HTR-8/SVneo (cell line): Measurements from ENCODE around the gene AGBL3.

ENCODE experiments used
- DNase-seq: peaks from one replicate; pipeline ENCODE4 v3.0.0; 2011; ENCODE audit warnings: low spot score, mixed read lengths; ENCODE audit not compliant: insufficient read length
- FAIRE-seq: peaks from 2 replicates; lab custom pipeline; 2011; peaks lifted over from hg19 to GRCh38; lab: Jason Lieb, UNC

AGBL3 gene

DNA sequence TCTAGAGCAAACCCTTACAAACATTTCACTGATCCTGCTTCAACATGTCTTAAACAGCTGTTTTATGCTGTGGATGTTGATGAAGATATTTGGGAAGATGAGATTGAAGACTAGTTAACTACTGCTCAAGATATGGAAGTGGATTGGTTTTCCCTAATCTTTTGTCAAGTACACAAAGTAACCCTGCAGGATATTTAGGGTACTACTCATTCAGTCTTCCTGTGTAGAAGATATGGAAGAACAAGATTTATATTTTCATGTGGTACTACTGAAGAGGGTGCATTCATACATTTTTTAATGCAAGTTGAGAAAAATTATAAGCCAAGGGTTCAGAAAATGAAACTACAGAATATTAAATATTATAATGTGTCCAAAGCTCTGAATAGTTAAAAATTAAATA lies 143.3 kb downstream of the AGBL3 start:
- no peak for FAIRE-seq

DNA sequence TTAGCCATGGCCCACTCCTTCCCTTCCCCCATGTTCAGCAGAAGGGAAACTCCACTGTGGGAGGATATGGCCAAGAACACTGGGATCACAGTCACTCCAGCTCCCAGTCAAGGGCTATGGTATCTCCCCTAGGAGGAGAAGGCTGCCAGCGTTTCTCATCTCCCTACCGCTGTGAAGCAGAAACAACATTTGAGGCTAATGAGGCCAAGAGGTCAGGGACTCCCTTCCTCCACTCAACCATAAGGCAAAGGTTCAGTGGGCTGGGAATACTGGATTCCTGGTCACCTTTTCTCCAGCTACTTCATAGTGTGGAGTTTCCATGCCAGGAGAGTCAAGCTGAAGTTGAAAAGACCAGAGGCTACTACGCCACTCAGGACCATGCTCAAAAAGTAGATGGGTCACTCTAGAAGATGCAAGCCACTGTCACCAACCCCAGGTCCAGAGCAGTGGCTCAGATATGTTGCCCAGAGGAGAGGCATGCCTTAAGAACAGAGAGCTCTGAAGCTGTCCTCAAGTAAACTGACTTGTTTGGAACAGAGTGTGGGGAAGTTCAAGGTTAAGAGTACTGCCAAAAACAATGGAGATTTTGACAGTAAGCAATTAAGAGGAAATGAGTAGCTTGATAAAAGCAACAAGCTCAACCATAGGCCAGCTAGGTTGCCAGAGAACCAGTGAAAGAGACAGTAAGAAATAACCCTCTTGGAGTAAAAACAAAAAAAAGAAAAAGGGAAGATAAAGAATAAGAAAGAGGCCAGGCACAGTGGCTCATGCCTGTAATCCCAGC lies 157.8 kb downstream of the AGBL3 start:
- no peak for FAIRE-seq

More for the DNA sequence above, 143.3 kb downstream of the AGBL3 start:
- DNase-seq = no peak

DNA sequence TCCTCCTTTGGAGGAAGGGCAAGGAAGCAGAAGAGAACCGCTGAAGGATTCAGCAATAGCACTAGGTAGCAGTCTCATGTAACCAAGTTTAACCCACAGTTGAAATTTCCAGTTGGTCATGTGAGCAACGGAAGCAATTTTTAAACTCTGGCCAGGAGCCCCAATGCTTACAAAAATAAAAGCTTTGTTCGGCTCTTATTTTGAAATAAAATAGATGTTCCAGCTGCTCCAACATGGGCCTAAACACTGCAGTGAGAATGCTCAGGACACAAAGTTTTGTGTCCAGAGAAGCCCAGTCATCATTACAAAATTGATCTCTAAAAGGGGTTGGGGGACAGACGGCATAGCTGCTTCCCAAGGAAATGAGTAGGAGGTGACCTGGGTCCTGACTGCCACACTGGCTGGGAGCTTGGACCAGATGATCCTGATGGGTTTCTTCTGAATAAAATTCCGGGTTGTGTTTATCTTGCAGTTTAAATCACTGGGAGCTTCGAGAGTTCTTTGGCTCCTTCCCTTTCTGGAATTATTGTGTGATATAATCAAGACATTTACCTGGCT lies 161.1 kb downstream of the AGBL3 start:
- DNase-seq = no peak
- no peak for FAIRE-seq

More for the DNA sequence above, 157.8 kb downstream of the AGBL3 start:
- no peak for DNase-seq

DNA sequence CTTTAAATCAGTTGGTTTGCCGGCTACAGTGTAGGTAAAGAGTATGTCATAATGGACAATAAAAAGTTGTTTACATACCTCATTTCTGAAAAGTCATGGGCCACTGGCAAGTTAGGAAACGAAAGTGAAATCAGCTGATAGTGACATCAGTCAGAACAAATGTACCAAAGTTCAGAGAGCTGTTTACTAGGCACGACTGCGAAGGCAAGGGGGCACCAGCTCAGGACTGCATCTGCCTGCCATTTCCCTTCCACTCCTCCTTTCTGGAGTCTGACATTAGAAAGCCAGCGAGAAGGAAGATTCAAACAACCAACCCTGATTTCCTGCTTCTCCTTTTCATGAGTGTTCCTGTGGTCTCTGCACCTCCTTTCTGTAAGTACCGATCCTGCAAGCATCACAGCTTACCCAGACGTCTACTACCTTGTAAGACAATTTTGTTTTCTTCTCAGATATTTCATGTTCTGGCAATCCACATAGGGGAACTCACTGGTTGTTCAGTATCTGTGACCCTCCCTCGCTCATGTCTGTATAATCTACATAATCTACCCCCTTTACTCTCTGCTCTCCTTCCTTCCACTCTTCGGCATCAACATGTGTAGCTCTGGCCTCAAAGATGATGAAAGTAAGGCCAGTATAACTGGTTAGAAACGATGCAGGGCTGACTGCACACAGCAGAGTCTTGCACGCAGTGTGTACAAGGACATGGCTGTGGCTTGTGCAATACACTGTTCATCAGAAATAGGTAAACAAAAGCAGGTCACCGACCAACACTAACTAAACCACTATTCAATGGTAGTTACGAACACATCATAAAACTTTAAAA lies 161.8 kb downstream of the AGBL3 start, which contains the start of gene TMEM140:
Gene TMEM140, plus strand, starts transcription at position 174 of the 823 bp plus-strand sequence. CDS start 16,370 bp downstream, outside the sequence.
- FAIRE-seq = no peak
- DNase-seq = no peak

DNA sequence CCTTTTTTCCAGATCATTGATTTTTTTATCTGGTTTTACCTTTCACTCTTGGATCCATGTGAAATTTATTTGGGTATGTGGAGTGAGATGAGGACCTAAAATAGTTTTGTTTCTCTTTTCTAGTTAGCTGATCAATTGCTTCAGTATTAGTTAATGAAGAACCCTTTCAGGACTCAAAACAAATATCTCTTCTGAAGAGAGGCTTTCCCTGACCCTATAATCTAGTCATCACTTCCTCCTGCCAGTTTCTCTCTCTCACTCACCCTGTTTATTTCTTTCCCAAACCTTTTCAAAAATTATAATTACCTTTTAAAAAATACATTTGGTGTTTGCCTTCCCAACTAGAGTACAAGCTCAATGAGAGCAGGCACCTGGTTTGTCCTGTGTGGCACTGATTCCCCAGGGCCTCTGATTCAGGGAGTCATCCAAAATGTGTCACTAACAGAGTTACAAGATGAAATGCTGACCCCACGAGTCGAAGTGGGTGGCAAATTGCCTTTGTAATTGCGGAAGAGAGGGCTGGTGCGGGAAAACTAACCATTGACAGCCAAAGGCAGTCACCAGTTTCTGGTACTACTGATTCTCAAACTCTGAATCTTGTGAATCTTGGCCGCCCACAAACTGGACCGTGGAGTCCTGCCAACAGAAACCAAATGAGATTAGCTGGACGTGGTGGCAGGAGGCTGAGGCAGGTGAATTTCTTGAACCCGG lies 163.9 kb downstream of the AGBL3 start:
- DNase-seq = no peak
- no peak for FAIRE-seq

DNA sequence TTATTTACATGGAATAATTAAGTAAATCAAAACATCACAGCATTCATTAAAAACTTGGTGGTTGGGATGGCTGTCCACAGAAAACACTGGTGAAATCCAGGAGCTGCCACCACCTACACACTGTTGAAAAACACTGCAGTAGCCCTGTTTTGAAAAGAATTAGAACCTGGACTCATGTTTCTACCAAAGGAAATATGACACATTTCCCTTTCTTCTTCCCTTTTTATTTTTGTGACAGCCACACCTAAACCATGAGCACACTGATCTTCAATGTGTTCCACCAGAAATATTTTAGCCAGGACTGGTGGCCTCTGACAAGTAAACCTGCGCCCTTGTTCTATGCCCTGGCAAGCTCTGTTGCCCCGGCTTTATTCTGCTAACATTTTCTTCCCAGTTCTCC lies 164.8 kb downstream of the AGBL3 start:
- FAIRE-seq = no peak
- DNase-seq = no peak

DNA sequence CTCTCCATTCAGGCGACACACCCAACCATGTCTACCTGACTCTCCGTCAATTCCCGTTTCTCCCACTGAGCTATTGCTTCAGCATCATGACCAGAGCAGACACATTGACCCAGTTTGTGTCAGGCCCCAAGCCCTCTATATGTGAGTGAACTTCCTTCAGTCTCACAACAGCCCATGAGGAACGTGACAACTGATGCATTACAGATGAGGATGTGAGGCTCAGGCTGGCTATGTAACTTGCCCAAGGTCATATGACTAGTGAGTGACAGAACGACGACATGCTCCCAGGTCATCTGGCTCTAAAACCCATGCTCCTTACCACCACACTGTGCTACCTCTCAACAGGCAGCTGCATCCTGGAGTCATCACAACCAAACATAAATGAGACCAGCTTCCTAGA lies 165.2 kb downstream of the AGBL3 start:
- no peak for DNase-seq
- FAIRE-seq = no peak

DNA sequence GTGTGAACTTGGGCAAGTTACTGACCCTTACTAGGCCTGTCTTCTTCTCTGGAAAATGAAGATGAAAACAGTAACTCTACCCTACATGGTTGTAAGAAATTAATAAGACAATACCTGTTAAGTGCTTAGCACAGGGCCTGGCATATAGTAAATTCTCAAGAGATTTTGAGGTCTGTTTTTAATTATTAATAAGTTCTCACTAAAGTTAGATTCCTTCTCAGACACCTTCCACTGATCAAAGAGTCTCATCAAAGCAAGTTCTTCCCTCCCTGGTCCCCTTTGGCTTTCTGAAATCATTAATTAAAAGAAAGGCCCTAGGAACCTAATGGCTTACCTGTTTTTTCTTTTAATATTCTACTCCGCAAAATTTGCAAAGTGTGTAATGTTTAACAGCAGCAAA lies 166.1 kb downstream of the AGBL3 start:
- DNase-seq = no peak
- no peak for FAIRE-seq

DNA sequence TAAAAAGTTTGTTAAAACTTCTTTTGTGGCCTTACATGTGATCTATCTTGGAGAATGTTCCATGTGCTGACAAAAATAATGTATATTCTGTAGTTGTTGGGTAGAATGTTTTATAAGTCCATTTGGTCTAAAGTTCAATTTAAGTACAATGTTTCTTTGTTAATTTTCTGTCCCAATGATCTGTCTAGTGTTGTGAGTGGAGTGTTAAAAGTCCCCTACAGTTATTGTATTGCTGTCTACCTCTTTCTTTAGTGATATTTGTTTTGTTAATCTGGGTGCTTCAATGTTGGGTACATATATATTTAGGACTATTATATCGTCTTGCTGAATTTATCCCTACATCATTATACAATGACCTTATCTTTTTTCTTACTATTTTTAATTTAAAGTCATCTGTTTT lies 168.4 kb downstream of the AGBL3 start:
- no peak for DNase-seq
- FAIRE-seq = no peak

DNA sequence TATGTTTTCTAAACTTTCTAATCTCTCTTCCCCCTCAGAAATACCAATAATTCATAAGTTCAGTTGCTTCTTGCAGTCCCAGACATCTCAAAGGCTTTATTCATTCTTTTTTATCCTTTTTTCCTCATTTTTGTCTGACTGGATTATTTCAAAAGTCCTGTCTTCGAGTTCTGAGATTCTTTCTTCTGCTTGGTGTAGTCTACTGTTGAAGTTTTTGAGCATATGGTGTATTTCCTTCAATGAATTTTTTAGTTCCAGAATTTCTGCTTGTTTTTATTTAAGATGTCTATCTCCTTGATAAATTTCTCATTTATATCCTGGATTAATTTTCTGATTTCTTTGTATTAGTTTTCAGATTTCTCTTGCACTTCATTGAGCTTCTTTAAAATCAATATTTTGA lies 170.0 kb downstream of the AGBL3 start:
- no peak for DNase-seq
- FAIRE-seq = no peak

DNA sequence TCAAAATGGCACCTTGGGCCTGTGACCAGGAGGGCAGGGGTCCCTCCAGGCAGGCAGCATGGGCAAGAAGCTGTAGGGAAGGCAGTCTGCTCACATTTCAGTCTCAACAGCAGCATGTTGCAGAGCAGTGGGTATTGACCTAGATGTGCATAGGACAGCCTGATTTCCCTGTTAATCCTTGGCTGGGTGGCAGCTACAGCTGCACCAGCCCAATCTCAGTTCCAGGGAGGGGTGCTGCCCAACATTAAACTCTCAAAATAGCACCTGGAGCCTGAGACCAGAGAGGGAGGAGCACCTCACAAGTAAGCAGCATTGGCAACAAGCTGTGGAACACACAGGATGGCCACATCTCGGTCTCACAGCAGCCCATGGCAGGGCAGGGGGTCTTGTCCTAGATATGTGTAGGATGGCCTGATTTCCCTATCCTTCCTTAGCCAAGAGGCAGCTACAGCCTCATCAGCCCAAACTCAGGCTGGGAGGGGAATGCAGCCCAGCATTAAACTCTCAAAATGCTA lies 171.9 kb downstream of the AGBL3 start:
- no peak for DNase-seq
- FAIRE-seq = no peak

DNA sequence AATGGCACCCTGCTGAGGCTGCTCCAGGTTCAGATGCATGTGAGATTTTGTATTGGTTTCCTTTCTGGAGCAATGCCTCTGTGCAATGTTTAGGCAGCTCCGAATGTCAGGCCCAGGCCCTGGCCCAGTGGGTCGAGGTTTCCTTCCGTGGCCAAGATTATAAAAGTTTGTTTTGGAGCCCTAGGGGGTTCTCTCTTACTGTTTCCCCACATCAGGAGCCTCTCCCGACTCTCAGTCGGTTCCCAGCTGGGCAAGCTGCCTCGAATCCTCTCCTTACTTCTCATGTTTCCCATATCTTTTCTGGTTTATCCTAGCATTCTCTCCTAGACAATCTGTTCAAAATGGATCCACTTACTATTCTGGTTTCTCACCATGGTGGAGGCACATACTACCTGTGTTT lies 172.6 kb downstream of the AGBL3 start:
- FAIRE-seq = no peak
- no peak for DNase-seq

DNA sequence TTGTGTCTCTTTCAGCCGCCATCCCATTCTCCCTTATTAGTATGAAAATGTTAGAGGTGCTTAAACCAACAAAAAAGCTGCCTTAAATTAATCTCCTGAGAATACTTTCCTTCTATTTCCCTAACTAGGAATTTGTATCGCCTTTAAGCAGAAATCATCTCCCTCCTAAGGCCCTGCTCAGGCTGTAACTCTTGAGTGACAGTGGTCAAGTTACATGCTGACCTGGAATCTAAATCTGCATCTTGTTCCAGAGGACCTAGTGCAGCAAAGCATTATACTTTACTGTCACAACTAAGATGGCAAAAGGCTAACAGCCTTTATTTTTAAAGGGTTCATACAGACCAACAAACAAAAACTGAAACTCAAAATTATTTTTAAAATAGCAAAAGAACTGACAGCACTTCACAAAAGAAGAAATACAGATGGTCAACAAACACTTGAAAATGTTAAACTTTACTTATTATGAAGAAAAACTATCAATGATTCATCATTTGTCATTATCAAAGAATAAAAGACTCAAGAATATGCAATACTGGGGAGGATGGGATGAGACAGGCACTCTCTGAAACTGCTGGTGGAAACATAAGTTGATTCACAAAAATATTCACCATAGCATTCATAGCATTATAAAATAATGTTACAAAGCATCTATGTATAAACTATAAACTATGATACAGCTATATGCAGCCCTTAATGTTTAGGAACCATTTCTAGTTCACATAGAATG lies 173.2 kb downstream of the AGBL3 start:
- no peak for DNase-seq
- FAIRE-seq = no peak

DNA sequence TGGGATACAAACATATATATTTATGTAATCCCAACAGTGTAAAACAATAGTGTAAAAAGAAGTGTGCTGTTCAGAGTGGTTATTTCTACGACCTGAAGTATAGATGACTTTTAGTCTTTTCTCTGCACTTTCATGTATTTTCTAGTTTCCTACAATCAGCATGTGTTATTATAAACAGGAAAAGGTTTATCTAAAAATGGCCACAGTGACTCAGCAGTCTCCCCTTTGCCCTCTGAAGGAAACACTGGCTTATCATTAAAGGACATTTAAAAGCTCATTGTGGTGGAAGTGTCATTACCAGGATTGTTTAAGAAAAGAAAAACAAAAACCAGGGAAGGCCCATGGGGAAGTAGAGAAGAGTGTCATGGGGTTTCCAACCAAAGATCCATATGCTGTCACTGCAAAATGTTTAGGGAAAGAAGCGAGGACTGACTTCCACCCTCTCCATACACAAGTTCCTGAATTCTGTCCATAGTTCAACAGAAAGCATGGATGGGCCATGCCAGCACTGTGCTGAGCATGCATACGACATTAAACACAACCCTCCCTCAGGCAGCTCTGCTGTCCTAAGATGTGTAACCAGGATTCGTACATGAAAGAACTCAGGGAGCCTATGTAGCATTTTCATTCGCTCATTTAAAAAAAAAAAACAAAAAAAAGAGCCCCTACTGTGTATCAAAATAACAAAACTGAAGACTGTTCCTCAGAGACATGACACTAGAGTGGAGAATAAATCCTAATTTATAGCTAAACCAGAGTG lies 174.0 kb downstream of the AGBL3 start:
- DNase-seq = no peak
- FAIRE-seq = no peak

DNA sequence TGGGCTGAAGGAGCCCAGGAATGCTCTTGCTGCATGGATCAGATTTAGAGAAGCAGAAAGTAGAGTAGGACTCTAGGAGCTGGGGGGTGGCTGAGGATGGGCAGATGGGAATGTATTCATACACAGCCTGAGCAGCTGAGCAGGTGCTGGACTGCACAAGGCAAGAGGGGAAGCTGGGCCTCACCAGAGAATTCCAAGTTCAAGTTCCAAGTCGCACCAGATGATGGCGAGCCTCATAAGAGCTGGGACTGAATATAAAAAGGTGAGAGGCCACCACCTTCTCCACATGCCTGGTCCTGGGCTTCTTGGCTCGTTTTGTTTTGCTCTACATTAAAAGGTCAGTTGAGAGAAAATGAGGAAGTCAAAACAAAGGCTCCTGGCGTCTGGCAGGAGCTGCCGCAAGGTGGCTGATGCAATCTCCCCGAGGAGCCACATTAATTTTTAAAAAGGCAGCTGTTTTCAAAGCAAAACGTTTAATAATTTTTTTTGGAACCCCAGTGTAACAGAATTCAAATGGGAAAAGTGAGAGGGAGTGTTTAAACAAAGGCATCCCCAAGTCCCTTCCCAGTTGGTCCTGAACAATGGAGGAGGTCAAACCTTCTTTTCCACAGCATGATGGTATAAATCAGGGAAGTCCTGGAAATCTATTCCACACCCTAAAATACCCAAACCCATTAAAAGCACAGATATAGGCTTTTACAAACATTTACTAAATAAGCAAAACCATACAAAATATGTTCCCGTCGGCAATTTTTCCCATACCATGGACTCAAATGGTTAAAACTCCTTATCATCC lies 174.7 kb downstream of the AGBL3 start:
- DNase-seq (no peak), FAIRE-seq (no peak)

DNA sequence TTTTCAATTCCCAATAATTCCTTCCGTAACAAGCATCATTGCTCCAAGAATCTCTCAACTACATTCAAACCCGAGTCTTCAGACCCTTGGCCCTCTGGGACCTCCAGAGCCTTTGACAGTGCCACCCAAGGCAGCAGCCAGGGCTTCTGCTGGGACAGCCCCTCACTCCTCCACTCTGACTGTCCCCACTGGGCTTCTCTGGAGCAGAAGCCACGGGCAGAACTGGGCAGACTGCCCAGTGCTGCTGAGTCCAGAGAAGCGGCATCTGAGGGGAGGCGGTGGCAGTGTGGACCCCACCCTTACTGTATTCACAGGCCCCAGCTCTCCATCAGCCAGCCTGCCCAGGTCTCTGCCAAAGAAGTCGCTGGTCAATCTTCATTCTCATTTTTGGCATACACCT lies 175.4 kb downstream of the AGBL3 start:
- FAIRE-seq (no peak), DNase-seq (no peak)

DNA sequence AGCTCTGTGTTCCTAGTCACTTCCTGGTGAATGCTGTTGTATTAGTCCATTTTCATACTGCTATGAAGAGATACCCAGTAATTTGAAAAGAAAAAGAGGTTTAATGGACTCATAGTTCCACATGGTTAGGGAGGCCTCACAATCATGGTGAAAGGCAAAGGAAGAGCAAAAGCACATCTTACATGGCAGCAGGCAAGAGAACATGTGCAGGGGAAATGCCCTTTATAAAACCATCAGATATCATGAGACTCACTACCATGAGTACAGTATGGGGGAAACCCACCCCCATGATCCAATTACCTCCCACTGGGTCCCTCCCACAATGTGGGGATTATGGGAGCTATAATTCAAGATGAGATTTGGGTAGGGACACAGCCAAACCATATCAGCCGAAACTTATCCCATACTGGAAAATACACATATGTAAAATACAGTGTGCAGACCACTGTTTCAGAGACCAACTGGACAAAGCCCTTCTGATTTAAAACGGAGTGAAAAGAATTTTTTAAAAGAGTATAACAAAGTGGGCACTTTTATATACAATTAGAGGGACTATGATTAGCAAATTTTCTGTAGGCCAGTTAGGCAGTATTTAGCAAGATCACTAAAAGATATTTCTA lies 176.2 kb downstream of the AGBL3 start:
- DNase-seq (no peak), FAIRE-seq (no peak)
